NCI-H2196 treated with DMSO at 0.1 percent for 48 hours (cell line): ENCODE data around the gene EREG.

ENCODE experiments used
- DNase-seq: peaks from one replicate; lab custom pipeline; 2025; ENCODE audit not compliant: unreplicated experiment; lab: John Stamatoyannopoulos, UW

Gene EREG

DNA sequence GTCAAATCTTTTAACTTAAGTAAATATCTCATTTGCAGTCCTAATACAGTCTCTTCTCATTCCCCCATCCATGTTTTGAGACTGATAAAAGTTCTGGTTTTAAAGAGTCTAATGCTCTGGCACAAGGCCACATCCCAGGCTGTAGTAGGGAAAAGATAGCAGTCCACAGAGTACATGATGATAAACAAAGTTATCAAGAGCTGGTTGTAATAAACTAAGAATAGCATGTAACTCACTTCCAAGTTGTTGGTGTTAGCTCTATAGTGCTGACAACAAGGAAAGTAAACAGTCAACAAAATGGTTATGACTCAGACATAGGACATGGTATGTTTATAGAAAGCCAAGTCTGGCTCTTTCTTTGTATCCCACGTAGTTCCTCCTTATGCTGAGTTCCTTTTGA, 58.2 kb downstream of the EREG start:
- DNase-seq, result no peak

DNA sequence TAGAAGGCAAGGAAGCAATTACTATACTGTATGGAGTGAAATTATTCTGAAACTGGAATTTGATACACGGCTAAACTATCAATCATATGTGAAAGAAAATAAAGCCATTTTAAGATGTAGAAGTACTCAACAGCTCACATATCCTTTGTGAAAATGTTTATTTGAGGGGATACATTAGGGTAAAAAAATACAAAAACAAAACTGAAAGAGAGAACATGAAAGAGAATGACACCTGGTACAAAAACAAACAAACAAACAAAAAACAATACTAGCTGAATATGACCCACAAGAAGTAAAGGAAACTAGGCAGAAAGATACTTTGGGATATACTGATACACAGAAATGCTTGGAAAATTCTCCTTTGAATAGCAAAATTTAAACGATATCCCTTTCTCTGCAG, 59.2 kb downstream of the EREG start:
- DNase-seq, result no peak

DNA sequence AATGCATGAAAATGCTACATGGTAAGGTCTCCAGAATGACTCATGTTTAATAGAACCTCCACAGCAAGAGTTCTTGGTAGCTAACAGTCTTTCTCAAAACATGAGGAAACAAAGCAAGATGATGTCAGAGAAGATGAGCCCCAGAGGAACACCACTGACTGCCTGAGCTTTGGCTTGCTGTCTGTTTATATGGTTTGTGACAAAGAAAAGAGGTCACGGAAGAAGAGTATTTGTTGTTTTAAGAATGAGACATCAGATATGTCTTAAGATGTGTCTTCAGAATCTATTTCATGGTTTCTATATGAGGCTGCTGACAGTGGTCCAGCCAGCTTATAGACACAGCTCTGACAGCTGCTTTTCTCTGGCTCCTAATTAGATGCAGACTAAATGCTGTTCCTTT, 61.2 kb downstream of the EREG start:
- DNase-seq, result no peak

- no peak for DNase-seq
Observed at GRCh38 chr4:74428276-74428675, 63.3 kb downstream of the EREG start.

- no peak for DNase-seq
Observed at GRCh38 chr4:74431113-74431826, 66.3 kb downstream of the EREG start.

DNA sequence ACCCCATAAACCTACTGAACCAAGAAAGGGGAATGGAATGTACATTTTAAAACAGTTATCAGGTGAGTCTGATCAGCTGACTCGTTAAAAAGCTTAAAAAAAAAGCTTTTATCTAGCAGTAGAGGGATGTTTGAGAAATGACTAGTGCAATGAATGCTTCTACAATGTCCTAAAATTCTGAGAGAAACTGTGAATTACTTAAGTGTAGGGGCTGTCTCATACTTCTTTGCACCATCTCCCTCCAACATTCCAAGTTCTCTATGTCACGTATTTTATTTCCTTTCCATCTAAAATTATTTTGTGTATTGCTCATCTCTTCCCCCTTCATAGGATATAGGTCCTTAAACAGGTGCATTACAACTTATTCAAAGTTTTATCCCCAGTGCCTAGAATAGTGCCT, 68.1 kb downstream of the EREG start:
- no peak for DNase-seq

GRCh38 chr4:74433541-74434172, 68.7 kb downstream of the EREG start:
- DNase-seq, result no peak

DNA sequence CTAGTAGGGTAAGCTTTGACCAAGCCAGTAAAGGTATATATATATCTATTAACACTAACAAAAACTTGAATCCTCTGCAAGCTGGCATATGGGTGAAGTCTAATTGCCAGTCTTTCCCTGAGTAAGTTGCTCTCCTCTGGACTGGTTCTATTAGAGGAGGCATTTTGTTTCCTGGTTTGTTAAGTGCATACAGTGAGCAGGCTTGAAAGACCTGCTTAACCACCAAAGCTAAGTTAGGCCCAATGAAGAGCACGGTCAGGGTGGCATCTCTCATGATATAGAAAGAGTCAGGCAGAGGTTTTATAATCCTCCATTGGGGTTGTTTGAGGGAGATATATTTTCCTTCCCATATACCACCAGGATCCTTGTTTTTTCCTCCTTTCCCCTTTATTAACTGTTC, 70.4 kb downstream of the EREG start:
- DNase-seq, result no peak

GRCh38 chr4:74437866-74438265, 72.9 kb downstream of the EREG start:
- no peak for DNase-seq
